Peyer's patch (tissue), 4 donors: ENCODE results near the gene GALNT17.
"Not testable (repeated sequence)": the region's sequence is repeated elsewhere in the genome, so short reads cannot be mapped to it uniquely, and the experiment has no call there.

Source experiments
- CTCF ChIP-seq, 6 experiments: fragments of 450-650 bp in 4 of 6; fragments of 200-600 bp in 2 of 6; sonication (generic) in 1 of 6; IDR thresholded peaks; one replicate each; pipeline ENCODE4 v1.5.1; 2017 to 2019; ENCODE audit warnings: antibody characterized with exemption in 6 of 6, mild to moderate bottlenecking in 3 of 6, moderate library complexity in 1 of 6
- POLR2A ChIP-seq, 2 donors: fragments of 450-650 bp; IDR thresholded peaks; one replicate each; pipeline ENCODE4 v1.5.1; 2017; ENCODE audit warnings: antibody characterized with exemption in 2 of 2, mild to moderate bottlenecking in 2 of 2, moderate library complexity in 2 of 2

DNA sequence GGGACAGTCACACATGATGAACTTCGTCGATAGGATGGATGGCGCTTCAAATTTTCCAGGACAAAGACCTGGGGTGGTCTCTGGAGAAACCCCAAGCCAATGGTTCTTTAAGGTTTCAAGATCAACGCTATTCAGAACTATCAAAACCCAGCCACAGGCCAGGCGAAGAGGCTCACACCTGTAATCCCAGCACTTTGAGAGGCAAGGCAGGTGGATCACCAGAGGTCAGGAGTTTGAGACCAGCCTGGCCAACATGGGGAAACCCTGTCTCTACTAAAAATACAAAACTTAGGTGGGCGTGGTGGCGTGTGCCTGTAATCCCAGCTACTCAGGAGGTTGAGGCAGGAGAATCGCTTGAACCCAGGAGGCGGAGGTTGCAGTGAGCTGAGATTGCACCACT, 511.1 kb downstream of the GALNT17 start:
- not testable (repeated sequence) for TF ChIP-seq CTCF, POLR2A (IDR thresholded peaks at IDR 0.05)
